Activated T-cell treated with anti-CD3 and anti-CD28 coated beads, Interleukin-2, amount 50 U/mL, for 4 hours (primary cell): ENCODE measurements around the gene PRRX2. TPM values are rescaled to one million over a fixed set of nuclear protein-coding genes. Genes with fewer than 3 reads are reported as not detected.

Source experiments
- ATAC-seq, 2 donors: fragments of 200-7000 bp; cut with Tn5 transposase; one replicate each; pipeline ENCODE4 v1.10.0; 2021
- DNase-seq: peaks from one replicate; pipeline ENCODE4 v3.0.0-alpha.2; 2020
- H3K27me3 Mint-ChIP-seq: one replicate; pipeline ENCODE4 v1.8.0; 2021; ENCODE audit warnings: low read depth, mixed read lengths
- H3K36me3 Mint-ChIP-seq: one replicate; pipeline ENCODE4 v1.8.0; 2022; ENCODE audit warnings: mixed read lengths; ENCODE audit not compliant: insufficient read depth
- H3K4me1 Mint-ChIP-seq: one replicate; pipeline ENCODE4 v1.8.0; 2021; ENCODE audit warnings: low read depth, mixed read lengths
- H3K4me3 Mint-ChIP-seq: one replicate; pipeline ENCODE4 v1.8.0; 2021; ENCODE audit warnings: mild to moderate bottlenecking, moderate library complexity, mixed read lengths
- H3K9me3 Mint-ChIP-seq: one replicate; pipeline ENCODE4 v1.8.0; 2021; ENCODE audit warnings: mixed read lengths
- total RNA-seq, 3 donors: library from RNA; stranded (reverse); gene quantifications; one replicate each; pipeline ENCODE4 v1.2.1, GENCODE V29; 2021

Gene PRRX2
- total RNA-seq, 3 donors from 2014 or later: 0.50 to 1.3 (median 0.57) TPM

GRCh38 chr9:129708793-129709192, 43.3 kb downstream of the PRRX2 start:
- ATAC-seq: no peak
- no peak overlapping the region for H3K4me3 Mint-ChIP-seq
- H3K27me3 Mint-ChIP-seq: no peaks in the 10 kb centered on the region
- H3K4me1 Mint-ChIP-seq: peaks cover 22% of the 10 kb centered on the region
- H3K9me3 Mint-ChIP-seq: no peaks in the 10 kb centered on the region
- H3K36me3 Mint-ChIP-seq: no peaks in the 10 kb centered on the region
- DNase-seq: no peak

- no peak for ATAC-seq
- H3K27me3 Mint-ChIP-seq: no peaks in the 10 kb centered on the region
- H3K9me3 Mint-ChIP-seq: no peaks in the 10 kb centered on the region
- no peak for DNase-seq
- no peaks in the 10 kb centered on the region for H3K36me3 Mint-ChIP-seq
- peaks cover 22% of the 10 kb centered on the region for H3K4me1 Mint-ChIP-seq
- H3K4me3 Mint-ChIP-seq: no peak overlapping the region
Measured at GRCh38 chr9:129709438-129710168, 44.2 kb downstream of the PRRX2 start.

DNA sequence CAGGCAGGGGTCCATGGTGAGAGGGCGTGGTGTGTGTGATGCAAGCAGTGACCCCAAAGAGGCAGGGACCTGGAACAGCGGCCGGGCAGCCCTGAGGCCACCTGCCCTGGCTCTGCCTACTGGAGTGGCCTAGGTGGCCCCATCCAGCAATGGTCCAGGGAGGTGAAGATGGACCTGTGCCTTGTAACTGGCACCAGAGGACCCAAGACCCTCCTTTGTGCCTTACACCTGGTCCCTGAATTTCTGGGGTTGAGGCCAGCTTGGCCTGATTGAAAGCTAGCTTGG, 44.7 kb downstream of the PRRX2 start:
- H3K4me3 Mint-ChIP-seq: no peak overlapping the region
- no peaks in the 10 kb centered on the region for H3K27me3 Mint-ChIP-seq
- ATAC-seq (no peak), DNase-seq (no peak)
- H3K9me3 Mint-ChIP-seq: no peaks in the 10 kb centered on the region
- H3K36me3 Mint-ChIP-seq: no peaks in the 10 kb centered on the region
- H3K4me1 Mint-ChIP-seq: peaks cover 22% of the 10 kb centered on the region

GRCh38 chr9:129712634-129713401, 47.4 kb downstream of the PRRX2 start:
- H3K36me3 Mint-ChIP-seq: no peaks in the 10 kb centered on the region
- H3K9me3 Mint-ChIP-seq: no peaks in the 10 kb centered on the region
- DNase-seq (no peak), ATAC-seq (peak; percentile 43 to 48)
- peaks cover 2% of the 10 kb centered on the region for H3K27me3 Mint-ChIP-seq
- H3K4me1 Mint-ChIP-seq: peaks cover 22% of the 10 kb centered on the region
- no peak overlapping the region for H3K4me3 Mint-ChIP-seq

- ATAC-seq (no peak), DNase-seq (no peak)
- H3K9me3 Mint-ChIP-seq: no peaks in the 10 kb centered on the region
- peaks cover 2% of the 10 kb centered on the region for H3K27me3 Mint-ChIP-seq
- peaks cover 22% of the 10 kb centered on the region for H3K4me1 Mint-ChIP-seq
- H3K36me3 Mint-ChIP-seq: no peaks in the 10 kb centered on the region
- H3K4me3 Mint-ChIP-seq: no peak overlapping the region
Measured at GRCh38 chr9:129713402-129713679, 47.9 kb downstream of the PRRX2 start.

DNA sequence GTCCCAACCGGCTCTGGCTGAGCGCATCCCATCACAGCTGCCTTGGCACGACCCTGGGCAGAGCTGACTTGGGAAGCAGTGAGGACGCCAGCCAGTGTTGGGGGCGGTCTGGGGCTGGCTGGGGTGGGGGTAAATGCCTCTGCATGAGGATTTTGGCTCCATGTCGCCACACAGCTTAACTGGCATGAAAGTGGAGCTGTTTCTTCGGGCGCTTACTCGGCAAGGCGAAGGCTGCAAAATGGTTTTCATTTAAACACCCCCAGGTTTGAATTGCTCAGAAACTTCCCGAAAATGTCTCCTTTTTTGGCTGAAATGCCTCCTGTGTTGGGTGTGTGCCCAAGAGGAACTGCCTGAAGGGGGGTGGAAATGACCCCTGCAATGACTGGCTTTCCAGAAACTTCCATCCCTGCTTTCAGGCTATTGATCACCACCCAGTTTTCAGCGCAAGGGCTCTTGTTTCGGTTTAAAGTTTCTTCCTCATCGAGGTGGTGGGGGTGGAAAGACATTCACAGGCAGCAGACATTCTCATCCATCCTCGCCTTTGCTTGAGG, 49.1 kb downstream of the PRRX2 start:
- ATAC-seq (no peak), DNase-seq (no peak)
- Mint-ChIP-seq H3K9me3 (no peaks in the 10 kb centered on the region), H3K27me3 (peaks cover 2% of the 10 kb centered on the region), H3K4me3 (no peak overlapping the region), H3K36me3 (no peaks in the 10 kb centered on the region), H3K4me1 (peaks cover 22% of the 10 kb centered on the region)

- Mint-ChIP-seq H3K4me3 (no peak overlapping the region), H3K36me3 (no peaks in the 10 kb centered on the region), H3K27me3 (peaks cover 2% of the 10 kb centered on the region), H3K9me3 (no peaks in the 10 kb centered on the region), H3K4me1 (peaks cover 18% of the 10 kb centered on the region)
- DNase-seq (no peak), ATAC-seq (no peak)
Measured at GRCh38 chr9:129716091-129716490, 50.6 kb downstream of the PRRX2 start.

GRCh38 chr9:129717991-129718390, 52.5 kb downstream of the PRRX2 start:
- DNase-seq (no peak), ATAC-seq (no peak)
- Mint-ChIP-seq H3K27me3 (peaks cover 2% of the 10 kb centered on the region), H3K4me3 (no peak overlapping the region), H3K36me3 (no peaks in the 10 kb centered on the region), H3K9me3 (no peaks in the 10 kb centered on the region), H3K4me1 (peaks cover 2% of the 10 kb centered on the region)

GRCh38 chr9:129718647-129719046, 53.2 kb downstream of the PRRX2 start:
- no peak overlapping the region for H3K4me3 Mint-ChIP-seq
- no peaks in the 10 kb centered on the region for H3K4me1 Mint-ChIP-seq
- no peak for DNase-seq
- peaks cover 2% of the 10 kb centered on the region for H3K27me3 Mint-ChIP-seq
- no peak for ATAC-seq
- H3K9me3 Mint-ChIP-seq: no peaks in the 10 kb centered on the region
- H3K36me3 Mint-ChIP-seq: no peaks in the 10 kb centered on the region

DNA sequence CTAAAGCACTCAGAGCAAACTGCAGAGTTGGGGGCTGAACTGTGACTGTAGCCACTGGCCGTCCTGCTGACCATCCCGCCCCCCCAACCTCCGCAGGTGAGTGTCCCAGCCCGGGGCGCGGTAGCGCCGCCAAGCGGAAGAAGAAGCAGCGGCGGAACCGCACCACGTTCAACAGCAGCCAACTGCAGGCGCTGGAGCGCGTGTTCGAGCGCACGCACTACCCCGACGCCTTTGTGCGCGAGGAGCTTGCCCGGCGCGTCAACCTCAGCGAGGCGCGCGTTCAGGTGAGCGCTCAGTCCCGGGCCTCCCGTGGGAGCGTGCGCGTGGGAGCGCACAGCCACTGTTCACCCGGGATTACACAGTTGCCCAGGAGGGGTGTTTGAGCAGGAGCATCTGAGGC, 53.7 kb downstream of the PRRX2 start:
- Mint-ChIP-seq H3K4me3 (no peak overlapping the region), H3K9me3 (no peaks in the 10 kb centered on the region), H3K36me3 (no peaks in the 10 kb centered on the region), H3K27me3 (peaks cover 2% of the 10 kb centered on the region), H3K4me1 (no peaks in the 10 kb centered on the region)
- DNase-seq: no peak
- ATAC-seq: no peak

DNA sequence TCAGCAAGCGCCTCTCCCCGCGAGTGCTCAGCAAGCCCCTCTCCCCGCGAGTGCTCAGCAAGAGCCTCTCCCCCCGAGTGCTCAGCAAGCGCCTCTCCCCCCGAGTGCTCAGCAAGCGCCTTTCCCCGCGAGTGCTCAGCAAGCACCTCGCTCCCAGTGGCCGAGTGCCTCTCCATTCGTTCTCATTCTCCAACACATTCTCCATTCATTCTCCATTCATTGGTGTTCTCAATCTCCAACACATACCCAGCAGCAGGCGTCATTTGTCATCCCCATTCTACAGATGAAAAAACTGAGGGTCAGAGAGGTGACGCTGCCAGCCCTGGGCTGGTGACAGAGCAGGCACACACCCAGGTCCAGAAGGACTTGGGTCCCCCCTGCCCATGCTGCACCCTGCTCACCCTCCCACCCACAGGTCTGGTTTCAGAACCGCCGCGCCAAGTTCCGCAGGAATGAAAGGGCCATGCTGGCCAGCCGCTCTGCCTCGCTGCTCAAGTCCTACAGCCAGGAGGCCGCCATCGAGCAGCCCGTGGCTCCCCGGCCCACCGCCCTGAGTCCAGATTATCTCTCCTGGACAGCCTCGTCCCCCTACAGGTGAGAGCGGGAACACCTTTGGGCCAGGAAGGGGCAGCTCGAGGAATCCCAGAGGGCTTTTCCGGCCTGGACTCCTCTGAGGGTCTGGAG, 54.9 kb downstream of the PRRX2 start:
- H3K4me1 Mint-ChIP-seq: no peaks in the 10 kb centered on the region
- no peak overlapping the region for H3K4me3 Mint-ChIP-seq
- no peak for ATAC-seq
- H3K27me3 Mint-ChIP-seq: peaks cover 5% of the 10 kb centered on the region
- DNase-seq: no peak
- no peaks in the 10 kb centered on the region for H3K36me3 Mint-ChIP-seq
- H3K9me3 Mint-ChIP-seq: no peaks in the 10 kb centered on the region

GRCh38 chr9:129720865-129721545, 55.6 kb downstream of the PRRX2 start:
- Mint-ChIP-seq H3K4me3 (no peak overlapping the region), H3K9me3 (no peaks in the 10 kb centered on the region), H3K36me3 (no peaks in the 10 kb centered on the region), H3K4me1 (no peaks in the 10 kb centered on the region), H3K27me3 (peaks cover 3% of the 10 kb centered on the region)
- no peak for DNase-seq
- ATAC-seq: no peak

GRCh38 chr9:129722913-129723312, 57.5 kb downstream of the PRRX2 start:
- Mint-ChIP-seq H3K4me3 (no peak overlapping the region), H3K36me3 (no peaks in the 10 kb centered on the region), H3K27me3 (peaks cover 3% of the 10 kb centered on the region), H3K4me1 (peaks cover 2% of the 10 kb centered on the region), H3K9me3 (no peaks in the 10 kb centered on the region)
- ATAC-seq (no peak), DNase-seq (no peak)

- Mint-ChIP-seq H3K4me3 (no peak overlapping the region), H3K4me1 (peaks cover 2% of the 10 kb centered on the region), H3K9me3 (no peaks in the 10 kb centered on the region), H3K36me3 (no peaks in the 10 kb centered on the region), H3K27me3 (peaks cover 3% of the 10 kb centered on the region)
- no peak for ATAC-seq
- DNase-seq: no peak
Measured at GRCh38 chr9:129724456-129725190, 59.2 kb downstream of the PRRX2 start.
